GM12801 (cell line): Measurements from ENCODE around the gene SLC22A23.

Experiments
- CTCF ChIP-seq: IDR thresholded peaks from one replicate; pipeline ENCODE4 v1.5.1; 2011; ENCODE audit warnings: control low read depth; ENCODE audit not compliant: insufficient read length; ENCODE audit errors: extremely low read depth

SLC22A23 gene

GRCh38 chr6:3415490-3415889, 41.4 kb downstream of the SLC22A23 start:
- no peak for TF ChIP-seq CTCF

- no peak for TF ChIP-seq CTCF
Measured at GRCh38 chr6:3415082-3415453, 41.8 kb downstream of the SLC22A23 start.

- TF ChIP-seq CTCF, result no peak
Measured at GRCh38 chr6:3414327-3415081, 42.3 kb downstream of the SLC22A23 start.

GRCh38 chr6:3413592-3413991, 43.3 kb downstream of the SLC22A23 start:
- no peak for TF ChIP-seq CTCF

- no peak for TF ChIP-seq CTCF
Measured at GRCh38 chr6:3412779-3413500, 43.9 kb downstream of the SLC22A23 start.

GRCh38 chr6:3411967-3412778, 44.7 kb downstream of the SLC22A23 start:
- no peak for TF ChIP-seq CTCF
